GM19455 (cell line): ENCODE data around the gene OXER1.

Experiments used
- ATAC-seq: cut with Tn5 transposase; IDR thresholded peaks from one replicate; pipeline ENCODE4 v1.9.1; 2021; ENCODE audit not compliant: unreplicated experiment

OXER1 gene

GRCh38 chr2:42764096-42764495, at the start of gene OXER1:
Gene OXER1, minus strand, starts transcription at chr2:42764135. Its CDS starts 73 bp downstream, at chr2:42764062.
- no peak for ATAC-seq

GRCh38 chr2:42812899-42813479, 49.1 kb upstream of the OXER1 start:
- no peak for ATAC-seq

- ATAC-seq: peak; percentile 8
These were observed 47.3 kb upstream of the OXER1 start for GRCh38 chr2:42810971-42811811.

GRCh38 chr2:42810121-42810970, 46.4 kb upstream of the OXER1 start:
- peak; percentile 76 for ATAC-seq

GRCh38 chr2:42809819-42810120, 45.8 kb upstream of the OXER1 start:
- ATAC-seq: peak; percentile 49

- ATAC-seq: no peak
These were observed 45.3 kb upstream of the OXER1 start for GRCh38 chr2:42809131-42809818.

- ATAC-seq: no peak
These were observed 44.4 kb upstream of the OXER1 start for GRCh38 chr2:42808301-42808700.

GRCh38 chr2:42806786-42807185, 42.9 kb upstream of the OXER1 start:
- no peak for ATAC-seq

- no peak for ATAC-seq
These were observed 41.0 kb upstream of the OXER1 start for GRCh38 chr2:42804891-42805290.

- no peak for ATAC-seq
These were observed 40.4 kb upstream of the OXER1 start for GRCh38 chr2:42804338-42804737.

- ATAC-seq: no peak
These were observed 38.2 kb upstream of the OXER1 start for GRCh38 chr2:42802150-42802549.

GRCh38 chr2:42801381-42801780, 37.4 kb upstream of the OXER1 start:
- no peak for ATAC-seq

- no peak for ATAC-seq
These were observed 37.0 kb upstream of the OXER1 start for GRCh38 chr2:42800981-42801380.

GRCh38 chr2:42800461-42800962, 36.6 kb upstream of the OXER1 start:
- ATAC-seq: no peak

- no peak for ATAC-seq
These were observed 35.9 kb upstream of the OXER1 start for GRCh38 chr2:42799881-42800280.

- ATAC-seq: no peak
These were observed 33.3 kb upstream of the OXER1 start for GRCh38 chr2:42797281-42797680.

GRCh38 chr2:42796427-42797248, 32.7 kb upstream of the OXER1 start:
- peak; percentile 36 for ATAC-seq

- ATAC-seq: no peak
These were observed 31.9 kb upstream of the OXER1 start for GRCh38 chr2:42795841-42796301.

- ATAC-seq: no peak
These were observed 31.3 kb upstream of the OXER1 start for GRCh38 chr2:42795275-42795674.
